GM21737 (cell line): ENCODE results near the gene OSTN.
A peak's percentile ranks its signal among the peaks of the same experiment; 100 is the strongest.

Source experiments
- ATAC-seq: cut with Tn5 transposase; IDR thresholded peaks from one replicate; pipeline ENCODE4 v1.9.1; 2021; ENCODE audit warnings: mild to moderate bottlenecking, moderate library complexity; ENCODE audit not compliant: unreplicated experiment

Gene OSTN

GRCh38 chr3:191234216-191234615 lies 35.2 kb downstream of the OSTN start:
- ATAC-seq: no peak

- peak; percentile 100 for ATAC-seq
Observed at GRCh38 chr3:191235331-191236314, 36.6 kb downstream of the OSTN start.

- no peak for ATAC-seq
Observed at GRCh38 chr3:191236646-191237045, 37.6 kb downstream of the OSTN start.

DNA sequence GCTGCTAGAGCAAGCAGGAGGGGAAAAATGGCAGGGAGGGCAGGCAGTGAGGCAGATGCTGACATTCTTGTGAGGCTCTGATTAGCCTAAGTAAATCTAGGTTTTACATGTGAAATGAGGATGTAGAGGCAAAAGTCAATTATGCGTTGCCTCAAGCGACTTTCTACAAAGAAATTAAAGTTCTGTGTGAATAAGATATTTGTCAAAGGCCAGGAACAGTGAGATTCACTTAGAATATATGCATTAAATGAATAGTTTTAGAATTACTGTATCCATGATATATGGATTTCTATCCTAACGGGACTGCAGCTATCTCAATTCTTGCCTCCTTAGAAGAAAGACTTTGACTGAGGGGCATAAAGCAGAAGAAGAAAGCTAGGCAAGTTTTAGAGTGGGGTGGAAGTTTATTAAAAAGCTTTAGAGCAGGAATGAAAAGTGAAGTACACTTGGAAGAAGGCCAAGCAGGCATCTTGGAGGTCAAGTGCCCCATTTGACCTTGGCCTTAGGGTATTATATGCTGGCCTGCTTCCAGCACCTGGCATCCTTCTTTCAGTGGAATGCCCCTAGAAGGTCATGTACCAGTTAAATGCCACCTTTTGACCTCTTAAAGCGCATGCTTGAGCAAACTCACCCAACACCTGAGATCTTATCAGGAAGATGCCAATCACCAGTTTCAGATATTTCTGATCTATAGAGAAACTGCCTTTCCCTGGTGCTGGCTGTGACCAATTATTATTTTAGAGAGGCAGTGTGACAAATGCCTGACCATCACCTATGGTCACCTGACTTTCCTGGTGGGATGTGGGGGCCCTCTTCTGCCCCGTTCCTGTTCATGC lies 38.2 kb downstream of the OSTN start:
- ATAC-seq: no peak

DNA sequence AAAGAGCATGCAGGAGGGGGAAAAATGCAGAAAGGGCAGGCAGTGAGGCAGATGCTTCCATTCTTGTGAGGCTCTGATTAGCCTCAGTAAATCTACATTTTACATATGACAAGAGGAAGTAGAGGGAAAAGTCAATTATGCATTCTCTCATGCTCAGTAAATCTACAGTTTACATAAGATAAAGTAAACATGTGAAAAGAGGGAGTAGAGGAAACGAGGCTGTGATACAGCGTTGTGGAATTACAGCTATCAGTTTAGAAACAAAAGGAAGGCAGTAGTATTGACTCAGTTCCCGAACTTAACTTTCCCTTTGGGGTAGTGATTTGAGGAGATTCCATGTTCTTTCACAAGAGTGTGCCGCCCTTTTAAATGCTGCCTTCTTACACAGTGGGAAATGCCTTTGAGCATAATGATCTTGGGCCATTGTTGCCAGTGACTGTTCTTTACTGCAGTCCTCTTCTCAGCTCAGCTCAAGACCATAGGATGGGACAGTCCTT lies 39.3 kb downstream of the OSTN start:
- ATAC-seq: no peak

GRCh38 chr3:191239407-191240031 lies 40.5 kb downstream of the OSTN start:
- ATAC-seq: no peak

DNA sequence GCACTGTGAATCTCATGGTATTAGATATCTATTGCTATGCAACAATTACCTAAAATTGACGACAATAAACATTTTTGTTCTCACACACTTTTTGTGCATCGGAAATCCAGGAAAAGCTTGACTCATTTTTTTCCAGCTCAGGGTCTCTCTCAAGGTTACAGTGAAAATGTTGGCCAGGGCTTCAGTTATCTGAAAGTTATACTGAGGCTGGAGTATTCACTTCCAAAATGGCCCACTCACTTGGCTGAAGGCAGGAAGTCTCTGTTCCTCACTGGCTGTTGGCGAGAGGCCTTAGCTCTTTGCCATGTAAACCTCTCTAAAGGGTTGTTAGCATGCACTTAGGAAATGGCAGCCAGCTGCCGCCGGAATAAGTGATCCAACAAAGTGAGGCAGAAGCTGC lies 41.4 kb downstream of the OSTN start:
- ATAC-seq: no peak

- no peak for ATAC-seq
Observed at GRCh38 chr3:191244242-191244867, 45.3 kb downstream of the OSTN start.

DNA sequence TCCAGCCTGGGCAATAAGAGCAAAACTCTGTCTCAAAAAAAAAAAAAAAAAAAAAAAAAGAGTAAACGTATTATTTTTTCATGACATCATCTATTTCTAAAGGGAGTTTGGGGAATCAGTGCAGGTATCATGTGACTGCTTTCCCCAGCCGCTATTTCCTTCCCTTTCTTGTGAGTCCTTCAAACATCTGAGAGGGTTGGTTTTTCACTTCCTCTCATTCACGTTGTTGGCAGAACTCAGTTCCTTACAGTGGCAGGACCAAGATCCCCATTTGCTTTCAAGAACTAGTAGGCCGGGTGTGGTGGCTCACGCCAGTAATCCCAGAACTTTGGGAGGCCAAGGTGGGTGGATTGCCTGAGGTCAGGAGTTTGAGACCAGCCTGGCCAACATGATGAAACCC lies 47.0 kb downstream of the OSTN start:
- ATAC-seq: peak; percentile 64

- no peak for ATAC-seq
Observed at GRCh38 chr3:191246630-191247029, 47.6 kb downstream of the OSTN start.

DNA sequence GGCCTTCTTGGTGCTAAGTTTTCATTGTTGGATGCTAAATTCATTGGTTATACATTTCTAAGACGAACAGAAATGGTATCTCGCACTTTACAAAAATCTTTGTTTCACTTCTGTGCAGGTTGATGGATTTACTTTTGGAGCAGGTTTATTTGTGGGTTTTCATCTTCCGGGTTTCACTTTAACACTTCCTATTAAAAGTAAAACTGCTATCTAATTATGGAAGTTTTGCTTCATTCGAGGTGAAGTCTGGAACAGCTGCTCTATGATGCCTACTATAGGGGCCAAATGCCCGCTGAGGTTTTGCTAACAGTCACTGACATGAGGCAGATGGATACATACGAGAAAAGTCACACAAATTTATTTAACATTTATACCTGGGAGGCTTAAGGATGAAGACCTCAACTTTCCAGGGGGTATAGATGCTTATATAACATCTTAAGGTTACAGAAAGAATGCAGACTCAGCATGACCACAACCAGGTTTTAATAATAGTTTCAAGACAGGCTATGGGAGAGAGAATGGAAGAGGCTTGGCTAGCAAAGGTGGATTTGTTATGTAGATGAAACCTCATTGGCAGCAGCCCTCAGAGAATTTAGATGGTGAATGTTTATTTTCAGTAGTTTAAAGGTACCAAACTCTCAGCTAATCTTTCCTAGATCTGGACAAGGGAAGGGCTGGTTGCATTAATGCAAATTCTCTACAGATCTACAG lies 54.2 kb downstream of the OSTN start:
- no peak for ATAC-seq

DNA sequence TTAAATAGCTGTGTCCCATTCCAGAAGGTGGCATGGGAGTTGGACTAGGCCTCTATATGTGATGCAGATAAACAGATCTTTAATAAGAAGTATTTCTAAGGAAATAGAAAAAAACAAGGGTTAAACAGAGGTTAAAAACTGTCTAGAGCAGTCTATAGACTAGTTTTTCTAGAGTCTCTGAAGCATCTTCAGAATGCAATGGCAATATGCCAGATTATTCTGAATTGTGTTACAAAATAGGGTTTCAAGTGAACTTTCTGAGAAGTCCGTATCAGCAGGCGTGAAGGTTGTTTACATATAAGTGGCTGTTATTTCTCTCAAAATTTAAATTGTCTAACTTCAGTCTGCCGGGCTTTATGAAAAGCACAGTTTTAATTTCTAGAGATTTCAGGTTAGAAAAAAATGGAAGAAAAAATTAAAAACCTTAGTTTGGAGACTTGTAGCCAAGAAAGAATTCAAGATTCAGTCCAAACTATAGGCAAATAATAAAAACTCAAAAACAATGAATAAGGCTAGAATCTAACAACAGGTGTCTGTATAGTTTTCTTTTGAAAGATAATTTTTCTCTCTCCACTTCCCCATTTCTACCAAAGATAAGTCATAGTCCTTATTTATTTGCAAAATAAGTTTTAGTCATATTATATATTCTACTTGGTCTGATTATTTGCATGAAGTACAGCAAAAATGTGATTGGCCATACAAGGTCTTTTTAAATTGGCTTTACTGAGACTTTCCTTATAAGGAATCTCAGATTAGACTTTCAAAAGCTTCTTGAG lies 55.2 kb downstream of the OSTN start:
- no peak for ATAC-seq

DNA sequence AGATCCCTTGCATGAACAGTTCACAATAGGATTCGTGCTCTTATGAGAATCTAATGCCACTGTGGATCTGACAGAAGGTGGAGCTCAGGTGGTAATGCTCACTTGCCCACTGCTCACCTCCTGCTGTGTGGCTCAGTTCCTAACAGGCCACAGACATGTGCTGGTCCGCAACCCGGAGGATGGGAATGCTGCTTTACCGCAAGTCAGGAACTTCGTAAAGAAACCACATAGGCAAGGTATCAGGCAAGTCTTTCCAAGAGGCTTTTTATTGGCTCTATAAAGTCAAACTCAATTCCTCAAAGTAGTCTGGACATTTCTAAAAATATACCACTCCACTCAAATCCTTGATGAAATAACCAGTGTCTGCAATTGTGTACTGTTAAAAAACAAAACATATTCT lies 56.1 kb downstream of the OSTN start:
- no peak for ATAC-seq

DNA sequence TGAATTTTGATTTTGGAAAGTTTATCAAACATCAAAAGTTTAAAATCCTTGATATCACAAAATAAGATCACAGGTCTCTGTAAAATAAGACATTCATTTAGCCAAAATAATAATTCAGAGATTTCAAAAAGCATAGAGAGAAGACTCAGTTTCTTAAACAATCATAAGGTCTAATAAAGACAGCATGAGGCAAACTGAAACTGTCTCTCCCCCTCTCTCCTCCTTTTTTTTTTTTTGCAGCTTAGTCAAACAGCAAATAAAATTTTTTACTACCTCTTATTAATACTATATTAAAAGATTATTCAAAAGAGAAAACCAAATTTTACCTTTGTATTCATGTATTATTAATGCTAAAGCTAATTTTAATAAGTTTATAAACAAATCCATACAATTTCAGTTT lies 57.4 kb downstream of the OSTN start:
- ATAC-seq: no peak

- no peak for ATAC-seq
Observed at GRCh38 chr3:191257286-191257685, 58.2 kb downstream of the OSTN start.

GRCh38 chr3:191259486-191259885 lies 60.4 kb downstream of the OSTN start:
- ATAC-seq: no peak

DNA sequence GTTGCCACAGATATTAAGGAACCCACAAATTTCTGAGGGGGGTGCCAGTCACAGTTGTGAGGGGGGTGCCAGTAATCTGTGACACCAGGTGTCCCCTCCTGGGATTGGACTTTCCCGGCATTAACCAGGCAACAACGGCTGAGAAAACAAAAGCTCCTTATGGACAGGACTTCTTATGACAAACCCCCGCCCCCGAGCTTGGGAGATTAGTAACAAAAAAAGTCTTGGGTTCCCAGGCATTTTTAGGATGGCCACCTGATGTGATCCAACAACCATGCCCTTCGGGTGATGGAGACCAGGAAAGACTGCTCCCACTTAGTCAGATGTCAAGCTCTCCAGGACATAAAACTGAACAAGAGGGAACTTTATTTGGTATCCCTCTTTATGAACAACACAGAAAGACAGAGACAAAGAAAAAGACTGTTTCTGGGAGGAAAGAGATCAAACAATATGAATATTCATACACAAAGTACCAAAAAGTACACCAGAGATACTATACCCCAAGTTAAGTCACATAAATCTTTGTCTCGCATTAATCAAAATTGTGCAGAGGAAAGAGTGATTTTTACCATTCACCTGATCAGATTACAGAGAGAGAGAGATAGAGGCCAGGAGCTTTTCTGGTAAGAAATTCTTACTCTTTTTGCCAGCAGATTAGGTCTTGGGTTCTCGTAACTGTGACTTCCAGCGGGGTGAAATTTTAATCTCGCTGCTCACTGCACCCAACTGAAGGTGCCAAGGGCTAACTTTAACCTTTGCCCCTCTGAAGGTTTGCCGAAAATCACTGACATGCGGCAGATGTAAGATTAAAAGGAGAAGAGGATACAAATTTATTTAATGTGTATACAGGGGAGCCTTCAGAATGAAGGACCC lies 61.6 kb downstream of the OSTN start:
- ATAC-seq: no peak

DNA sequence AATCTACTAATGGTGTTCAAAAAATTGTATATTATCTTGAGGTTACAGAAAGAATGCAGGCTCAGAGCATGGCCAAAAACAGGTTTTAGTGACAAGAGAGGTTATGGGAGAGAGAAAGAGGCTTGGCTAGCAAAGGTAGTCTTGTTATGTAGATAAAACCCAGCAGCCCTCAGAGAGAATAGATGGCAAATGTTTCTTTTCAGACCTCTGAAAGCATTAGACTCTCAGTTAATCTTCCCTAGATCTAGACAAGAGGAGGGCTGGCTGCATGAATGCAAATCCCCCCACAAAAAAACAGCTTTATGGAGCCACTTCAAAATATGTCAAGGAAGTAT lies 62.2 kb downstream of the OSTN start:
- no peak for ATAC-seq

DNA sequence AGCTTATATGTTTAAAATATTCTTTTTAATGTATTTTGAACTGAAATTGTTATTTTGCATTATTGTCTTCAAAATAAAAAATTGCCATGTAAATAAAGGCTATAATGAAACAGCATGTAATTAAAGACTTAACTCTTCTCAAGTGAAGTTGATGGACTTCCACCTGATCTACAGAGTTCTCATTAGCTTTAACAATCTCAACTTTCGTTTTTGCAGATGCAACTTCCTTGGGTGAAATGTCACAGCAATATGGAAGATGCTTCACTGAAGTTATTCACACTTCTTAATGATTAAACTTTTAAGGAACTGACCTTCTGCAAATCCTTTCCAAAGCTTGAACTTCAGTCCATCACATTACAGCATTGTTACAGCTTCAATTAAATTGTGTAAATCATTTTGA lies 63.6 kb downstream of the OSTN start:
- ATAC-seq: peak; percentile 47
